Trophoblast cell (in vitro differentiated cells and primary cell): ENCODE results near the gene MUC6.

Source experiments
- DNase-seq, 2 donors: peaks; one replicate each; pipeline ENCODE4 v3.0.0-alpha.2; 2016
- H2AFZ ChIP-seq: 2 replicates; pipeline ENCODE4 v1.6.1; 2013; ENCODE audit warnings: low read length, moderate library complexity, mild to moderate bottlenecking; ENCODE audit not compliant: insufficient read depth, poor library complexity
- H2AK5ac ChIP-seq: 2 replicates; pipeline ENCODE4 v1.6.1; 2013; ENCODE audit warnings: mild to moderate bottlenecking, low read length
- H2BK120ac ChIP-seq: 2 replicates; pipeline ENCODE4 v1.6.1; 2013; ENCODE audit warnings: low read length, mild to moderate bottlenecking, moderate library complexity; ENCODE audit not compliant: insufficient read depth, poor library complexity
- H2BK12ac ChIP-seq: 2 replicates; pipeline ENCODE4 v1.6.1; 2013; ENCODE audit warnings: mild to moderate bottlenecking, low read length, moderate library complexity
- H2BK5ac ChIP-seq: 2 replicates; pipeline ENCODE4 v1.6.1; 2013; ENCODE audit warnings: low read length, low read depth, moderate library complexity, mild to moderate bottlenecking; ENCODE audit not compliant: poor library complexity
- H3K14ac ChIP-seq: 2 replicates; pipeline ENCODE4 v1.6.1; 2013; ENCODE audit warnings: mild to moderate bottlenecking, low read length
- H3K18ac ChIP-seq: 2 replicates; pipeline ENCODE4 v1.6.1; 2013; ENCODE audit warnings: mild to moderate bottlenecking, low read length
- H3K23ac ChIP-seq: 2 replicates; pipeline ENCODE4 v1.6.1; 2013; ENCODE audit warnings: low read length
- H3K27ac ChIP-seq: 2 replicates; pipeline ENCODE4 v1.5.1; 2013; ENCODE audit warnings: low read depth, mild to moderate bottlenecking, inconsistent platforms, low read length, moderate library complexity
- H3K27me3 ChIP-seq: 2 replicates; pipeline ENCODE4 v1.6.1; 2013; ENCODE audit warnings: inconsistent platforms, mild to moderate bottlenecking, low read length, moderate library complexity; ENCODE audit not compliant: insufficient read depth
- H3K36me3 ChIP-seq, 2 experiments: 1 replicate in 1 of 2; 2 replicates in 1 of 2; pipeline ENCODE4 v1.6.1; 2013; ENCODE audit warnings: low read length in 2 of 2, mild to moderate bottlenecking in 2 of 2, moderate library complexity in 1 of 2; ENCODE audit not compliant: insufficient read depth in 2 of 2, control insufficient read depth in 1 of 2
- H3K4ac ChIP-seq: 2 replicates; pipeline ENCODE4 v1.6.1; 2013; ENCODE audit warnings: low read depth, mild to moderate bottlenecking, low read length, moderate library complexity
- H3K4me1 ChIP-seq, 2 experiments: 1 replicate in 1 of 2; 2 replicates in 1 of 2; pipeline ENCODE4 v1.6.1; 2013; ENCODE audit warnings: low read length in 2 of 2, mild to moderate bottlenecking in 2 of 2, moderate library complexity in 1 of 2; ENCODE audit not compliant: insufficient read depth in 2 of 2, control insufficient read depth in 1 of 2
- H3K4me2 ChIP-seq: 2 replicates; pipeline ENCODE4 v1.6.1; 2013; ENCODE audit warnings: inconsistent platforms, mild to moderate bottlenecking, low read length, moderate library complexity
- H3K4me3 ChIP-seq: 2 replicates; pipeline ENCODE4 v1.5.1; 2013; ENCODE audit warnings: mild to moderate bottlenecking, low read depth, low read length, inconsistent platforms
- H3K79me1 ChIP-seq: one replicate; pipeline ENCODE4 v1.6.1; 2013; ENCODE audit warnings: low read length
- H3K79me2 ChIP-seq: 2 replicates; pipeline ENCODE4 v1.6.1; 2013; ENCODE audit warnings: low read length, mild to moderate bottlenecking; ENCODE audit not compliant: control insufficient read depth, insufficient read depth, poor library complexity
- H3K9ac ChIP-seq: 2 replicates; pipeline ENCODE4 v1.6.1; 2013; ENCODE audit warnings: mild to moderate bottlenecking, low read length
- H3K9me3 ChIP-seq: 2 replicates; pipeline ENCODE4 v1.6.1; 2013; ENCODE audit warnings: low read depth, mild to moderate bottlenecking, control low read depth, inconsistent platforms, low read length; ENCODE audit not compliant: insufficient read depth
- H4K12ac ChIP-seq: 2 replicates; pipeline ENCODE4 v1.6.1; 2013; ENCODE audit warnings: low read depth, mild to moderate bottlenecking, low read length, moderate library complexity
- H4K8ac ChIP-seq: 2 replicates; pipeline ENCODE4 v1.6.1; 2013; ENCODE audit warnings: low read depth, mild to moderate bottlenecking, low read length, moderate library complexity
- H4K91ac ChIP-seq: one replicate; pipeline ENCODE4 v1.6.1; 2013; ENCODE audit warnings: low read depth, mild to moderate bottlenecking, low read length, moderate library complexity
- WGBS: extraction: QIAGEN DNeasy Blood & Tissue Kit; methylation state at CpG from one replicate; pipeline ENCODE4 v1.1.7; 2013; ENCODE audit warnings: missing lambda C conversion rate; ENCODE audit not compliant: insufficient read length, insufficient coverage; ENCODE audit errors: extremely low coverage; 5-methylcytosine and 5-hydroxymethylcytosine counted together

Gene MUC6

GRCh38 chr11:1023811-1024596 lies 12.5 kb downstream of the MUC6 start:
- H3K4me3 ChIP-seq = peak overlapping the region; percentile 23
- H3K23ac ChIP-seq = no peak overlapping the region
- no peak overlapping the region for H2BK12ac ChIP-seq
- H3K9ac ChIP-seq = no peak overlapping the region
- DNase-seq = no peak
- H3K36me3 ChIP-seq = peaks cover 0 to 2% of the 10 kb centered on the region in 2 experiments
- H3K18ac ChIP-seq = no peak overlapping the region
- whole genome bisulfite sequencing = no CpG with 5 or more reads among the region's 50 CpGs
- H2BK120ac ChIP-seq = no peak overlapping the region
- no peak overlapping the region for H2AFZ ChIP-seq
- no peak overlapping the region for H4K12ac ChIP-seq
- no peaks in the 10 kb centered on the region for H3K79me2 ChIP-seq
- H2BK5ac ChIP-seq = no peak overlapping the region
- H3K4ac ChIP-seq = no peak overlapping the region
- no peak overlapping the region for H3K4me2 ChIP-seq
- no peak overlapping the region for H3K14ac ChIP-seq
- no peaks in the 10 kb centered on the region for H3K27me3 ChIP-seq
- no peak overlapping the region for H4K8ac ChIP-seq
- no peak overlapping the region for H2AK5ac ChIP-seq
- H3K4me1 ChIP-seq = no peaks in the 10 kb centered on the region
- no peaks in the 10 kb centered on the region for H3K79me1 ChIP-seq
- H3K9me3 ChIP-seq = peaks cover 5% of the 10 kb centered on the region
- no peak overlapping the region for H4K91ac ChIP-seq
- no peak overlapping the region for H3K27ac ChIP-seq

- Histone ChIP-seq H3K18ac (no peak overlapping the region), H3K79me2 (no peaks in the 10 kb centered on the region), H2BK5ac (no peak overlapping the region), H3K27me3 (no peaks in the 10 kb centered on the region), H4K12ac (no peak overlapping the region), H3K9me3 (peaks cover 7% of the 10 kb centered on the region), H3K79me1 (no peaks in the 10 kb centered on the region), H3K4me2 (no peak overlapping the region), H2BK12ac (no peak overlapping the region), H3K36me3 (peaks cover 0 to 2% of the 10 kb centered on the region in 2 experiments), H3K4me1 (no peaks in the 10 kb centered on the region), H3K9ac (no peak overlapping the region), H2AFZ (no peak overlapping the region), H3K14ac (no peak overlapping the region), H2BK120ac (no peak overlapping the region), H3K27ac (no peak overlapping the region), H4K91ac (no peak overlapping the region), H3K23ac (no peak overlapping the region), H2AK5ac (no peak overlapping the region), H3K4me3 (no peak overlapping the region), H3K4ac (no peak overlapping the region), H4K8ac (no peak overlapping the region)
- 100% methylated on average over 14 of the region's 28 CpGs for whole genome bisulfite sequencing
- no peak for DNase-seq
Observed at GRCh38 chr11:1022908-1023810, 13.4 kb downstream of the MUC6 start.

- no peaks in the 10 kb centered on the region for H3K79me1 ChIP-seq
- no peak overlapping the region for H4K12ac ChIP-seq
- H3K9ac ChIP-seq = no peak overlapping the region
- no peaks in the 10 kb centered on the region for H3K79me2 ChIP-seq
- no peak overlapping the region for H2AFZ ChIP-seq
- no peak overlapping the region for H3K4me2 ChIP-seq
- H3K9me3 ChIP-seq = peaks cover 14% of the 10 kb centered on the region
- WGBS = no CpG with 5 or more reads among the region's 7 CpGs
- H3K4me3 ChIP-seq = no peak overlapping the region
- no peaks in the 10 kb centered on the region for H3K27me3 ChIP-seq
- H4K8ac ChIP-seq = no peak overlapping the region
- H3K14ac ChIP-seq = no peak overlapping the region
- no peak overlapping the region for H2BK5ac ChIP-seq
- H2BK12ac ChIP-seq = no peak overlapping the region
- H3K27ac ChIP-seq = no peak overlapping the region
- H2BK120ac ChIP-seq = no peak overlapping the region
- no peak overlapping the region for H2AK5ac ChIP-seq
- H3K23ac ChIP-seq = no peak overlapping the region
- no peak overlapping the region for H4K91ac ChIP-seq
- H3K36me3 ChIP-seq = peaks cover 0 to 2% of the 10 kb centered on the region in 2 experiments
- no peak for DNase-seq
- H3K4me1 ChIP-seq = no peaks in the 10 kb centered on the region
- no peak overlapping the region for H3K4ac ChIP-seq
- H3K18ac ChIP-seq = no peak overlapping the region
Observed at GRCh38 chr11:1022411-1022810, 14.1 kb downstream of the MUC6 start.

- Histone ChIP-seq H4K12ac (no peak overlapping the region), H2BK120ac (no peak overlapping the region), H2BK5ac (no peak overlapping the region), H3K36me3 (no peaks in the 10 kb centered on the region), H2BK12ac (no peak overlapping the region), H3K79me1 (no peaks in the 10 kb centered on the region), H3K14ac (no peak overlapping the region), H3K27ac (no peak overlapping the region), H3K4me3 (no peak overlapping the region), H3K4me1 (no peaks in the 10 kb centered on the region), H2AFZ (no peak overlapping the region), H3K4me2 (no peak overlapping the region), H3K9me3 (peaks cover 25% of the 10 kb centered on the region), H3K27me3 (no peaks in the 10 kb centered on the region), H4K8ac (no peak overlapping the region), H3K79me2 (no peaks in the 10 kb centered on the region), H3K4ac (no peak overlapping the region), H3K9ac (no peak overlapping the region), H4K91ac (no peak overlapping the region), H3K23ac (no peak overlapping the region), H3K18ac (no peak overlapping the region), H2AK5ac (no peak overlapping the region)
- no peak for DNase-seq
- no CpG with 5 or more reads among the region's 19 CpGs for WGBS
Observed at GRCh38 chr11:1020211-1020905, 16.2 kb downstream of the MUC6 start.
